NOMO-1 (cell line): ENCODE data around the gene VWF.
"Not testable (repeated sequence)": the region's sequence is repeated elsewhere in the genome, so short reads cannot be mapped to it uniquely, and the experiment has no call there.

Source experiments
- DNase-seq, 2 experiments: peaks; one replicate each; lab custom pipeline; 2025; ENCODE audit not compliant: unreplicated experiment in 2 of 2; lab: John Stamatoyannopoulos, UW

Gene VWF

DNA sequence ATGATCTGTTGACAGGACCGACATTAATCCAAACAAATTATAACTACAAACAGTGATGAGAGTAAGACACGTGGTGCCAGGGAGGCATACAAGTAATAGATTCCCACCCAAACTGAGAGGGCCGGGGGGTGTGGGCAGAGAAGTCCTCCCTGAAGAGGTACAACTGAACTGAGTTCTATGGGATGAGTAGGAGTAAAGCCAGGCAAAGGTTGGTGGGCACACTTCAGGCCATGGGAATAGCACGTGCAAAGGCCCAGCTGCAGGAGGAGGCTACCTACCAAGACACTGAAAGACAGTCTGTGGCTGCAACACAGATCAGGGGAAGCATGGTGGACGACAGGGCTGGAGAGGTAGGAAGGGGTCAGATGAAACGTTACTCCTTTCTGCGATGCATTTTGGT is 22.0 kb upstream of the VWF start:
- no peak for DNase-seq

DNA sequence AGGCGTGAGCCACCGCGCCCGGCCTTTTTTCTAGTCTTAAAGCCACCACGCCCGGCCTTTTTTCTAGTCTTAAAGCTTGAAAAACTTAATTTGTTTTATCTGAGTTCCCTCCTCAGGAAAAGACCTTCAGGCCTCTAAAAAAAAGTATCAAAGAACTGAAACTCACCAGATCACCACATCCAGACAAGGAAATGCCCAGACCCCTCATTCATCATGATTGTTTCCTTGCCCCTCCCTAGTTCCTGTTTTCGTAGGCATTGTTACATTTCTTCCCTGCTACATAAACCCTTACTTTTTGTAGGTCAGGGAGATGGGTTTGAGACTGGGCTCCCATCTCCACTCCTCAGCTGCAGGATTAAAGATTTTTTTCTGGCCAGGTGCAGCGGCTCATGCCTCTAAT is 21.1 kb upstream of the VWF start:
- DNase-seq: peak; percentile 76 to 79

DNA sequence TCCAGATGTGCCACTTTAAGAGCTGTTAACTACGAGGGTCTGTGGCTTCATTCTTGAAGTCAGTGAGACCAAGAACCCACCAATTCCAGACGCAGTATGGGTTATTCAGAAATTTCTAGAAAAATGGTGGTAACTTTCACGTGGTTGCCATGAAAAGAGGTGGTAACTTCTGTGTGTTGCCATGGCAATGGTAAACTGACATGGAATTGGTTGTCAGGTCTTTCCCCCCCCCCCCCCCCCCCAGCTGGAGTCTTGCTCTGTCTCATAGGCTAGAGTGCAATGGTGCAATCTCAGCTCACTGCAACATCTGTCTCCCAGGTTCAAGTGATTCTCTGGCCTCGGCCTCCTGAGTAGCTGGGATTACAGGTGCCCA is 18.8 kb upstream of the VWF start:
- DNase-seq: no peak

DNA sequence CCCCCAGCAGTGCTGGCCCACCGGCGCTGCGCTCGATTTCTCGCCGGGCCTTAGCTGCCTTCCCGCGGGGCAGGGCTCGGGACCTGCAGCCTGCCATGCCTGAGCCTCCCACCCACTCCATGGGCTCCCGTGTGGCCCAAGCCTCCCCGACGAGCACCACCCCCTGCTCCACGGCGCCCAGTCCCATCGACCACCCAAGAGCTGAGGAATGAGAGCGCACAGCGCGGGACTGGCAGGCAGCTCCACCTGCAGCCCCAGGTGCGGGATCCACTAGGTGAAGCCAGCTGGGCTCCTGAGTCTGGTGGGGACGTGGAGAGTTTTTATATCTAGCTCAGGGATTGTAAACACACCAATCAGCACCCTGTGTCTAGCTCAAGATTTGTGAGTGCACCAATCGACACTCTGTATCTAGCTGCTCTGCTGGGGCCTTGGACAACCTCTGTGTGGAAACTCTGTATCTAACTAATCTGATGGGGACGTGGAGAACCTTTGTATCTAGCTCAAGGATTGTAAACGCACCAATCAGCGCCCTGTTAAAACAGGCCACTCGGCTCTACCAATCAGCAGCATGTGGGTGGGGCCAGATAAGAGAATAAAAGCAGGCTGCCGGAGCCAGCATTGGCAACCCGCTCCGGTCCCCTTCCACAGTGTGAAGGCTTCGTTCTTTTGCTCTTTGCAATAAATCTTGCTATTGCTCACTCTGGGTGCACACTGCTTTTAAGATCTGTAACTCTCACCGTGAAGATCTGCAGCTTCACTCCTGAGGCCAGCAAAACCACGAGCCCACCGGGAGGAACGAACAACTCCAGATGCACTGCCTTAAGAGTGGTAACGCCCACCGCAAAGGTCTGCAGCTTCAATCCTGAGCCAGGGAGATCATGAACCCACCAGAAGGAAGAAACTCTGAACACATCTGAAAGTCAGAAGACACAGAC is 18.2 kb upstream of the VWF start:
- DNase-seq: not testable (repeated sequence)

DNA sequence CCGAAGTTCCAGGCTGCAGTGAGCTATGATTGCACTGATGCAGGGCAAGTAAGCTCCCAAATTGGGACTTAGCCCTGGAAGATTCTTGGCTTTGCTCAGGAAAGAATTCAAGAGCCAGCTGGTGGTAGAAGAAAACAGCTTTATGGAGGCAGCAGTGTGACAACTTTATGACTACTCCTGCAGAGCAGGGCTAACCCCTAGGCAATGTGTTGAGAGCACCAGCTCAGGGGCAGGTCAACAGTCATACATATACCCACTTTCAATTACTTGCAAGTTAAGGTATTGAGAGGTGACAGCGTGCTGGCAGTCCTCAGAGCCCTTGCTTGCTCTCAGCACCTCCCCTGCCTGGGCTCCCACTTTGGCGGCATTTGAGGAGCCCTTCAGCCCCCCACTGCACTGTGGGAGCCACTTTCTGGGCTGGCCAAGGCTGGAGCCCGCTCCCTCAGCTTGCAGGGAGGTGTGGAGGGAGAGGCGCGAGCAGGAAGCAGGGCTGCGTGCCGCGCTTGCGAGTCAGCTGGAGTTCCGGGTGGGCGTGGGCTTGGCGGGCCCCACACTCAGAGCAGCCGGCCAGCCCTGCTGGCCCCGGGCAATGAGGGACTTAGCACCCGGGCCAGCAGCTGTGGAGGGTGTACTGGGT is 17.4 kb upstream of the VWF start:
- not testable (repeated sequence) for DNase-seq

DNA sequence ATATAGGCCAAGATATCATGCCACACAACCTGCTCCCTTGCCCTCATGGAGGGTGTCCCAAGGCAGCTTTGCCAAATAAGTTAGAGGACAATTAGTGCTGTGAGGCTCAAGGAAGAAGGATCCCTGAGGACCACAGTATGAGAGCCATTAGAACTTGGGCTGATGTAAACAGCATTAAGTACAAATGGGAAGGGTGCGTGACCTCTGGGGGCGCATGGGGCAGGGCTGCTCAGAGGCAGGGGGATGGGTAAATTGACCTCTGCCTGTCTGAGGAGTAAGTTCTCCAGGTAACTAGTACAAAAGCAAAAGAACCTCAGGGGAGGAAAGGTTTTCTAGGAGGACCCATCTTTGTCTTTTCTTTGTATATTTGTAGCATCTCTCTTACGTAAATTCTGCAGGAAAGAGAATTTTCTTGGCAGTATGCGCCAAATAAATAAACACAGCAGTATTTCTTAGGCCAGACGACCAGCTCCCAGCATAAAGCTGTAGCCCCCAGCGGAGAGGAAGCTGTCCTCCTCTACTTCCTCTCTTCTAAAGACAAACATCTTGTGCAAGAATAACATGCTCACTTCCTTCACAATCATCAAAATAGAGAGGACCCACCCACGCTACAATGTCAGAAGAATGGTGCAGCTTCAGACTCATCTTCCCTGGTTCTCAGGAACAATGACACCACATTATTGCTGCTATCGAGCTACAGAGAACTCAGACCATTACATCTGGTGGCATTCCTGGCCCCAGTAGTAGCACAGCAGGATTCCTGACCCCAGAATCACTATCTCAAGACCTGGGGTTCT is 16.4 kb upstream of the VWF start:
- peak; percentile 75 to 91 for DNase-seq

DNA sequence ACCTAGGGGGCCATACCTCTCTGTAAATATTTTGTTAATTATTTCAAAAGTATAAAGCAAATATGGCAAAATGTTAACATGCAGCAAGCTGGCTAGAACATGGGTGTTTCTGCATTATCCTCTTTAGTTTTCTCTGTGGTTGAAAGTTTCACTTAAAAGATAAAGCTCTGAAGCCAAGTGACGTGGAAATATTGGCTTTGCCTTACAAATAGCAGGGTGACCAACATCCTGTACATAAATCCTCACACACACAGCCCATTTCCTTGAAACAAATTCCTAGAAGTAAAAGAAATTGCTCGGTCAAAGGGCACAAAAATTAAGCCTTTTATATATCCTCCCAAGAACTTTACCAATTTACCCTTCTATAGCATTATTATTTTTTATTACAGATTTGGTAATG is 10.6 kb upstream of the VWF start:
- DNase-seq: no peak

DNA sequence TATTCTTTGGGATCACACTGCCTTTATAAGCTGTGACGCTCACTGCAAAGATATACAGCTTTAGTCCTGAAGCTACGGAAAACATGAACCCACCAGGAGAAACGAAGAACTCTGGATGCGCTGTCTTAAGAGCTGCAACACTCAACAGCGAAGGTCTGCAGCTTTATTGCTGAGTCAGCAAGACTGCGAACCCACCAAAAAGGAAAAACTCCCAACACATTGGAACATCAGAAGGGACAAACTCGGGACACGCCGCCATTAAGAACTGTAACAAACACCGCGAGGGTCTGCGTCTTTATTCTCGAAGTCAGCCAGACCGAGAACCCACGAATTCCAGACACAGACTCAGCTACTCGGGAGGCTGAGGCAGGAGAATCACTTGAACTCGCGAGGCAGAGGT is 9.2 kb upstream of the VWF start:
- DNase-seq: no peak

DNA sequence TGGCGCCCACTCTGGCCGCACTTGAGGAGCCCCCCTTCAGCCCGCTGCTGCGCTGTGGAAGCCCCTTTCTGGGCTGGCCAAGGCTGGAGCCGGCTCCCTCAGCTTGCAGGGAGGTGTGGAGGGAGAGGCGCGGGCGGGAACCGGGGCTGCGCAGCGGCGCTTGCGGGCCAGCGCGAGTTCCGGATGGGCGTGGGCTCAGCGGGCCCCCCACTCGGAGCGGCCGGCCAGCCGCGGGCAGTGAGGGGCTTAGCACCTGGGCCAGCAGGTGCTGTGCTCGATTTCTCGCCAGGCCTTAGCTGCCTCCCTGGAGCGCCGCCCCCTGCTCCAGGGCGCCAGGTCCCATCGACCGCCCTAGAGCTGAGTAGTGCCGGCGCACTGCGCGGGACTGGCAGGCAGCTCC is 8.0 kb upstream of the VWF start:
- DNase-seq: no peak

DNA sequence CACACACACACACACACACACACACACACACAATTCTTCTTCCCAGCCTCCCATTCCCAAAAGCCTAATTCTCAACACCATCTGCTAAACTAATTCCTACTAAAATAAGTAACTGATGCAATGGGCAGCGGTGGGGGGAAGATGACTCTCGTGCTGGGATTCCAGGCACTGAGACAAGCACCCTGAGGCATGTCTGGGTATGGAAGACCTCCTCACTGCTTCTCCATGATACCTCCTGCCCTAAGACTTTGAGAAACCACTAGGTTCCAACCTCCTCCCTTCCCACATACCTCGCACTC is 789 bp upstream of the VWF start:
- DNase-seq: no peak

DNA sequence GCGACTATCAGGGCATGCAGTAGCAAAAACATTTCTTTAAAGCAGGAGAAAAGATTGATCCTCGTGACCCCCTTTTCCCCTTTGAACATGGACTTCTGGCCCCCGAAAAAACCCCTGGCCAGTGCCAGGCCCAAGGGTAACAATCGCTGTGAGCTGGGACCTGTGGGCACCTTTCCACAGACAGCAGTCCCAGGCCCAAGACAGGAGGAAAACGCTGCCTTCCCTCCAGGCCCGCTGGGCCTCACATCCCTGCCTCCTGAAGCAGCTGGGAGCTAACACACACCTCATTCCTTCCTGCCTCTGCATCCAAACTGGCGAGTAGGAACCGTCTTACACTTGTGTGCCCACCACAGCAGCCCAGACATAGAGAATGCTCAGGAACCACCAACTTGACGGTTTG is 1.2 kb downstream of the VWF start:
- no peak for DNase-seq

DNA sequence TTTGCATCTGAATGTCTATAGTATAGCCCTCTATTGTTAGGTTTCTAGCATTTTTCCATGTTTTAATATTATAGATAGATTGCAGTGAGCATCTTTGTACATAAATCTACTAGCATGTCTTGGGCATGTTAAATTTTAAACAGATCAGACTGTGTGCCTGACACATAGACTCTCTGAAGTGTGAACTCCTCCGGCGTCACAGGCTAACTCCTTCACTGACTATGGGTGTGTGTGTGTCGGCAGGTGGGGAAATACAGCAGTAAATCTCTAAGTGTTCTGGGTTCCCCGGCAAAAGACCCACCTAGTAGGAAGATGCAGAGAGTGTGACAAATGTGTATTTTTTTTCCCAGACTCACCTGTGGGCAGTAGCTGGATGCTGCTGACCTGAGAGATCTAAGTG is 2.3 kb downstream of the VWF start:
- no peak for DNase-seq

DNA sequence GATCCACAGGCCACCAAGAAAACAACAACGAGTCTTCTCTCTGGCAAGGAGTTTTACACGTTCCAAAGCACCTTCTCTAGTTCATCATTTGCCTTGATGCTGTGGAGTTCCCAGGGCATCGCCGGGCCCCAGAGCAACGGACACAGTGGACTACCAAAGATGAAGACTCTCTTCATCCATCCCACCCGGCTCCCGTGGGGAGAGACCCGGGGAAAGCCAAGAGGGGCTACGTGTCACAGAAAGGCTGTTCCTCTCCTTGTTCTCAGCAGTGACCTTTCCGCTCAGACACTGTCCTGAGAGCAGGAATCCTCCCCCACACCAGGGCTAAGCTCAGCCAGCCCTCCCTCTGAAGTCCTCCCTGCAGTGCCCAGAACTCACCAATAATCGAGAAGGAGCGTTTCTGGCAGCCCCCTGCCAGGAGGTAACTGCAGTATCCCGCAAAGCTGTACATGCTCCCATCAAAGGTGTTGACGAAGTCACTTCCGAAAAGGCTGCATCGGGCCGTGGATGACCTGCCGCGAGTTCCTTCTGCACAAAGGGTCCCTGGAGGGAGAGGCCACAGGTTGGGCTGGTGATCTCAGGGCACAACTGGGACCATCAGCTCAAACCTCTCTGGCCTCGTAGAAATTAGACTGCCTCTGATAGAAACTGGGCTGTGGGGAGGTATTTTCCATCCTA is 3.5 kb downstream of the VWF start:
- no peak for DNase-seq

DNA sequence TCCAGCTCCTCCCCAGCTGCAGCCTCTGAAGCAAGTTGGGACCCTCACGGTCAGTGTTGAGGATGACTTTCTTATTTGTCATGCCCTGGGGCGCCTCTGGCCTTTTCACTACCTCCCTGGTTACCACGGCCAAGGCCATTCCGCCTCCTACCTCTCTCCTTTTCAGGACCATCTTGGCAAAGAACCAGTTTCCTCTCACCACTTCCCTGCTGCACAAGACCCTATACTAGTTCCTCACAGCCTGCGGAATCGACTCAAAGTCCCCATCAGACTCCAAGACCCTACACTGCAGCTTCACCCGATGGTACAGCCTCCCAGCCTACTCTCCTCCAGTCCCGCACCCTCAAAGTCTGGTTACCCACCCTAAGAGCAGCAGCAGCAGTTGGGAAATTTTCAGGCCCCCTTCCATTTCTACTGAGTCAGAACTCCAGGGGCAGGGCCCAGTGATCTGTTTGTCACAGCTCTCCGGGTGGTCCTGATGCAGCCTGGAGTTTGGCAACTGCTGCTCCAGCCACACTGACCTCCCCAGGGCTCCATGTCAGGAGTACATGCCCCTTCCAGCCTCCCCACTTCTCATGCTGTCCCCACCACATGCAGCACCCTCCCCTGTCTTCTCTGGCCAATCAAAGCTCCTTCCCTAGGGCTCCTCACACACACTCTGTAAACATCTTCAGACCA is 5.4 kb downstream of the VWF start:
- DNase-seq: no peak

DNA sequence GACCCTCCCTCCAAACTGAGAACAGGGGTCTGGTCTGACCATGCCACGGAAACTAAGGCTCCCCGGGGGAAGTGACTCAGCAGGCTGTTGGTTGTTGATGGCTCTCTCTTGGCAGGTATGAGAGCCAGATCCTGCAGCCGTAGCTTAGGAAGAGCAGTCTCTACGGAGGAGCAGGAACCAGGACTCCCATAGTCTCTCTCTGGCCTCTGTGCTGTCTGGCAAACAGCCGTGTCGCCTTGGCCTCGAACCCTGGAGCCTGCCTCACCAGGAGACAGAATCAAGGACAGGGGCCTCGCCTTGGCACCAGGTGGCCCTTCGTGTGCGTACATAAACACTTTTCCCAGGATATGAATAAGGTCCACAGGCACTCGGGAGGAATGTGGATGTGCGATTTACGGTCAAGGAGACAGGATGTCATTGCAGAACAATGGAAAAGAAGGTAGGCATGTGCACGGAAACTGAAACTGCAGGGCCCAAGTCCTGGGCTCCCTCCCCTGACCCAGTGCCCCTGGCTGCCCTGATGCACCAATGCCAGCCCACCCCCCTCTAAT is 7.9 kb downstream of the VWF start:
- no peak for DNase-seq

DNA sequence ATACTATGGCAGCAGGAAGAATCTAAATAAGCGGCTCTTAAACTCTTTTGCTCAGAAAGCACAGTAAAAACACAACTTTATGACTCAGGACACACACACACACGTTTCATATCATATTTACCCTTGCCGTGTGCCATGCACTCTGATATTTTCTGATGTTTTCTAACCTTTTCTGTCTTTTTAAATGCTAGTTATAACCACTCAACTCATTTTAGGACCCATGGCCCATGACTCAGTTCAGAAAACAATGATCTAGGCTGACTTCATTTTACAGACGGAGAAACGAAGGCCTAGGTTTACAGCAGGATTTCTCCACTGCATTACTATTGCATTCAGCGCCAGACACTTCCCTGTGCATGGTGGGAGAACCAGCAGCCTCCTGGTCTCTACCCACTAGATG is 9.1 kb downstream of the VWF start:
- no peak for DNase-seq

DNA sequence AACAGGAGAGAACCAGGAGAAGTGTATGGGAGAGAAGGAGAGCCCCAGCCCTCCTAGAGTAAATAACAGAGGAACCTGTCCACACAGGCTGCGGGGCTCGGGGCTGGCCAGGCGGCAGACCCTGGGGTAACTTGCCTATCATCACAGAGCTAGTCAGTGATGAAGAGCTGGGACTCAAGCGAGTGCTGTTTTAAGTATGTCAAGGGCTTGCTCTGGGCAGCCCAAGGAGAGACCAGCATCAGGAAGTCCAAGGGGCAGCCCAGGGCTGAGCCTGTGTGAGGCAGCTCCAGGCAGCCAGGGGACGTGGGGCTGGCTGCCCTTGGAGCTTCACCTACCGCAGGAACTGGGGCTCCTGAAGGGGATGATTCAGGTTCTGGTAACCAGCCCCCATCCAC is 10.0 kb downstream of the VWF start:
- no peak for DNase-seq

DNA sequence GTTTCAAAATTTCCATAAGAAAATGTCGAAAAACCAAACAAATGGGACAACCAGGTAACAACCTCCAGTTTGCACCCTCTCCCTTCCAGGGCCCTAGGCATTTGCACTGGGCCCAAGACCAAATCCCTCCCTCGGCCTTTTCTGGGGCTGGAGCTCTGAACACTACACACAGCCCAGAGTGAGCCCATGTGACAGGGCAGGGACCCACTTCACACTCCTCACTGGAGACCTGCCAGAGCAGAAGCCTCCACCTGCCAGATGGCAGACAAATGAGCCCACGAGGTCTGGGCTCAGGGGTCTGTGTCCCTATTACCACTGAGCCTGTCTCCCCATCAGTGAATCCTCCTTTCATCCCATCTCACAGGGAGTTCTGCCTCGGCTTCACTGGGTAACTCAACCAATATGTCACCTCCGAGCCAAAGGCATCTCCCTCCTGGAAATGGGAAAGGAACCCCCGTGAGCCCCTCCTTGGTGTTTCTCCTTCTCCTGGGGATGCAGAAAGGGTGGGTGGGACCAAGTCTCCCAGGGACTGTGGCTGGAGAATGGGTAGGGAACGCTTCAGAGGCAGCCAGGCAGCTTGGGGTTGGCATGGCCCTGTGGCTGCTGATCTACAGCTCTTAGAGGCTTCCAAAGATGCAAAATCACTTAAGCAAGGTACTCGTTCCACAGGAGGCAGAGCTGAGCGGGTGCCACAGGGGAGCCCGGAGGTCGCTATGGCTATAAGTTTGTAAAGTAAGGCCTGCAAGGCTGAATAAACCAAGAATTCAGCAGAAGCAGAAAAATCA is 10.6 kb downstream of the VWF start:
- DNase-seq: no peak

DNA sequence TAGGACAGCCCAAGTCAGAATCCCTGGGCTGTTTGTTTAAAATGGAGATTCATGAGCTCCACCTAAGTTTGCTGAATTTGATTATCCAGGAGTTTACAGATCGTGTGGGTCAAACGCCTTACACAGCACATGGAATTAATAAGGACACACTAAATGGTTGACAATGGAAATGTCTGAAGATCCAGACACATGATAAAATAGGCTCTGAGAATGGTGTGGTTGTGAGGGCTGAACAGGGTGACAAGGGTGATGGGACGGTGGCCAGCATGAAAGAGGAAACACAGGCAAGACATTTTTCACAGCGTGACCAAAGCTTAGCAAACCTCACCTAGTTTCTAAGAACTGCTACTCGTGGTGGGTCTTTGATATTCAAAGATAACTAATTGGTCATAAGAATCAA is 12.5 kb downstream of the VWF start:
- no peak for DNase-seq

DNA sequence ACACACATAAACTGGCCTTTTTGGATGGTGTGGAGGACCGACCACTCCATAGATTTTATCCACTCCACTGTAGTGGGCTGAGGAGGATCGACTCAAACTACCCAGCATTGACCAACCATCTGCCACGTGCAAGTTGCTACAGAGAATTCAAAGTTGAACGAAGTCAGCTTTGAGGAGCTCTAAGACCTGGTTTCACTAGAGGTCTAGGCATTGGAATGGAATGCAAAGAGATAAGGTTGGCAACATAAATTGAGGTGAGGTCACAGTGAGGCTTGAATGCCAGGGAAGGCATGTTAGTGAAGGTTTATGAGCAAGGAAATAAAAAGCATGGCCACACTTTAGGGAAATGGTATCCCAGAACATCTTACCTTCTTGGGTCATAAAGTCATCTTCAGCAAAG is 14.5 kb downstream of the VWF start:
- DNase-seq: no peak
